HCT116 (cell line): ENCODE results near the gene ZNF888. TPM values are rescaled to one million over a fixed set of nuclear protein-coding genes. Genes with fewer than 3 reads are reported as not detected.

Experiments
- ATAC-seq: fragments of 200-7000 bp; cut with Tn5 transposase; 2 replicates; pipeline ENCODE4 v1.9.1; 2020; ENCODE audit warnings: mild to moderate bottlenecking, moderate library complexity
- BruUV-seq: library from RNA; stranded (reverse); fragments of 400-500 nt; replicated peaks from 2 replicates; lab custom pipeline; 2021; lab: Mats Ljungman, UMichigan
- CTCF ChIA-PET: fragments of 300-600 bp; sonication (Branson Sonifier 250); formaldehyde crosslinking; loops from one replicate; lab custom pipeline; 2021; ENCODE audit warnings: antibody characterized with exemption; lab: Charles Lee
- POLR2A ChIA-PET: fragments of 300-600, 350-600 bp; sonication (Branson Sonifier 250); formaldehyde crosslinking; loops from one replicate; lab custom pipeline; 2021; ENCODE audit warnings: antibody characterized with exemption; lab: Charles Lee
- RAD21 ChIA-PET, 2 experiments: fragments of 300-600 bp; sonication (Branson Sonifier 250); formaldehyde crosslinking; loops; one replicate each; lab custom pipeline; 2023; ENCODE audit warnings: low total read pairs in 2 of 2; ENCODE audit not compliant: uncharacterized antibody in 2 of 2, unreplicated experiment in 2 of 2, low non-redundant PET in 1 of 2; lab: Charles Lee
- DNase-seq: peaks from one replicate; pipeline ENCODE4 v3.0.0-alpha.2; 2010; ENCODE audit warnings: low read depth, low spot score
- H2AFZ ChIP-seq: fragments of 200-600 bp; shearing (Covaris generic), sonication (generic); 2 replicates; pipeline ENCODE4 v1.6.1; 2017; ENCODE audit warnings: low read depth, mixed run types, mixed read lengths, antibody characterized with exemption, low read length; ENCODE audit not compliant: poor library complexity, severe bottlenecking
- H3K27ac ChIP-seq: 2 replicates; pipeline ENCODE4 v1.5.1; 2012; ENCODE audit warnings: low read depth, low read length
- H3K27me3 ChIP-seq: fragments of 200-600 bp; sonication (generic); 2 replicates; pipeline ENCODE4 v1.6.1; 2016; ENCODE audit warnings: mixed run types, low read length, mixed read lengths; ENCODE audit not compliant: insufficient read depth
- H3K36me3 ChIP-seq, 2 experiments: fragments of 200-500 bp in 1 of 2; fragments of 200-600 bp in 1 of 2; sonication (Bioruptor generic) in 1 of 2; sonication (generic) in 1 of 2; 2 replicates each; pipeline versions ENCODE4 v1.5.1 to v1.6.1; 2014 to 2016; ENCODE audit warnings: low read length in 2 of 2, inconsistent platforms in 1 of 2, mixed read lengths in 1 of 2, mixed run types in 1 of 2; ENCODE audit not compliant: insufficient read depth in 2 of 2, control insufficient read depth in 1 of 2
- H3K4me1 ChIP-seq, 2 experiments: fragments of 200-600 bp in 1 of 2; sonication (generic) in 1 of 2; 2 replicates each; pipeline versions ENCODE4 v1.5.1 to v1.6.1; 2012 to 2017; ENCODE audit warnings: low read length in 2 of 2, inconsistent platforms in 1 of 2, mild to moderate bottlenecking in 1 of 2, mixed read lengths in 1 of 2, mixed run types in 1 of 2, moderate library complexity in 1 of 2; ENCODE audit not compliant: insufficient read depth in 2 of 2, control insufficient read depth in 1 of 2
- H3K4me2 ChIP-seq: fragments of 200-600 bp; sonication (generic); 2 replicates; pipeline ENCODE4 v1.6.1; 2017; ENCODE audit warnings: mixed run types, low read length, mixed read lengths
- H3K4me3 ChIP-seq, 2 experiments: fragments of 200-600 bp in 1 of 2; sonication (generic) in 1 of 2; replicated peaks in 1 of 2; 2 replicates each; pipeline ENCODE4 v1.5.1; 2011 to 2016; ENCODE audit warnings: low read length in 2 of 2, control low read depth in 1 of 2, low read depth in 1 of 2, mild to moderate bottlenecking in 1 of 2, mixed read lengths in 1 of 2, mixed run types in 1 of 2
- H3K79me2 ChIP-seq: fragments of 200-600 bp; sonication (generic); 2 replicates; pipeline ENCODE4 v1.6.1; 2017; ENCODE audit warnings: mild to moderate bottlenecking, mixed run types, low read length, moderate library complexity, mixed read lengths; ENCODE audit not compliant: insufficient read depth
- H3K9ac ChIP-seq: fragments of 200-600 bp; sonication (generic); 2 replicates; pipeline ENCODE4 v1.6.1; 2016; ENCODE audit warnings: low read length, mixed read lengths
- H3K9me2 ChIP-seq: fragments of 200-600 bp; sonication (generic), shearing (Covaris generic); 2 replicates; pipeline ENCODE4 v1.6.1; 2017; ENCODE audit warnings: mixed run types, mild to moderate bottlenecking, moderate library complexity; ENCODE audit not compliant: insufficient read depth
- H3K9me3 ChIP-seq, 2 experiments: fragments of 200-500 bp in 1 of 2; fragments of 200-600 bp in 1 of 2; sonication (Bioruptor generic) in 1 of 2; sonication (generic) in 1 of 2; 2 replicates each; pipeline ENCODE4 v1.6.1; 2014 to 2017; ENCODE audit warnings: low read length in 2 of 2, mixed read lengths in 2 of 2, inconsistent platforms in 1 of 2, low read depth in 1 of 2, mild to moderate bottlenecking in 1 of 2, mixed run types in 1 of 2, moderate library complexity in 1 of 2; ENCODE audit not compliant: control insufficient read depth in 1 of 2, insufficient read depth in 1 of 2
- H4K20me1 ChIP-seq: fragments of 200-600 bp; sonication (generic), shearing (Covaris generic); 2 replicates; pipeline ENCODE4 v1.6.1; 2017; ENCODE audit warnings: mixed run types, mild to moderate bottlenecking, moderate library complexity; ENCODE audit not compliant: insufficient read depth
- CBX3 ChIP-seq: IDR thresholded peaks from 2 replicates; pipeline ENCODE4 v1.6.1; 2012; ENCODE audit warnings: low read depth
- CEBPB ChIP-seq: IDR thresholded peaks from 2 replicates; pipeline ENCODE4 v1.6.1; 2012; ENCODE audit warnings: low read depth
- CTCF ChIP-seq, 3 experiments: fragments of 200-600 bp in 1 of 3; sonication (generic) in 1 of 3; IDR thresholded peaks in 2 of 3; conservative IDR thresholded peaks in 1 of 3; 2 replicates each; pipeline ENCODE4 v1.5.1; 2012 to 2017; ENCODE audit warnings: low read depth in 2 of 3, low read length in 2 of 3, antibody characterized with exemption in 1 of 3, borderline replicate concordance in 1 of 3, control low read depth in 1 of 3, mild to moderate bottlenecking in 1 of 3, mixed read lengths in 1 of 3, mixed run types in 1 of 3, moderate library complexity in 1 of 3; ENCODE audit not compliant: insufficient read depth in 1 of 3
- EGR1 ChIP-seq: IDR thresholded peaks from 2 replicates; pipeline ENCODE4 v1.6.1; 2012; ENCODE audit warnings: low read depth
- ELF1 ChIP-seq: IDR thresholded peaks from 2 replicates; pipeline ENCODE4 v1.6.1; 2012; ENCODE audit warnings: low read depth, borderline replicate concordance
- FOSL1 ChIP-seq: IDR thresholded peaks from 2 replicates; pipeline ENCODE4 v1.6.1; 2012; ENCODE audit warnings: low read depth
- POLR2AphosphoS5 ChIP-seq: IDR thresholded peaks from 2 replicates; pipeline ENCODE4 v1.6.1; 2011; ENCODE audit warnings: mild to moderate bottlenecking, low read depth, low read length, moderate library complexity
- SIN3A ChIP-seq: IDR thresholded peaks from 2 replicates; pipeline ENCODE4 v1.6.1; 2012; ENCODE audit warnings: low read depth
- SP1 ChIP-seq: IDR thresholded peaks from 2 replicates; pipeline ENCODE4 v1.6.1; 2012; ENCODE audit warnings: low read depth
- SRF ChIP-seq: IDR thresholded peaks from 2 replicates; pipeline ENCODE4 v1.6.1; 2012; ENCODE audit warnings: low read depth
- TCF7L2 ChIP-seq: IDR thresholded peaks from 2 replicates; pipeline ENCODE4 v1.7.0; 2011; ENCODE audit warnings: borderline replicate concordance, inconsistent platforms; ENCODE audit not compliant: insufficient read depth, insufficient read length; ENCODE audit errors: extremely low read depth
- ZBTB33 ChIP-seq: IDR thresholded peaks from 2 replicates; pipeline ENCODE4 v1.6.1; 2011; ENCODE audit warnings: mild to moderate bottlenecking, low read length, moderate library complexity; ENCODE audit not compliant: insufficient replicate concordance; ENCODE audit errors: extremely low read depth
- ZNF274 ChIP-seq: fragments of 200-500 bp; sonication (Bioruptor generic); IDR thresholded peaks from 2 replicates; pipeline ENCODE4 v1.6.1; 2014; ENCODE audit warnings: mild to moderate bottlenecking, low read depth, low read length, inconsistent platforms
- intact Hi-C: fragments of 100-400 bp; cut with micrococcal nuclease; formaldehyde crosslinking; loops from 2 replicates; pipeline ENCODE4 v1.10.0; 2022
- total RNA-seq: library from RNA; stranded (reverse); gene quantifications from one replicate; pipeline ENCODE4 v1.2.1, GENCODE V29; 2021; ENCODE audit not compliant: unreplicated experiment
- TF ChIP-seq, protein P1 (sequence below): IDR thresholded peaks from 2 replicates; pipeline ENCODE4 v1.6.1; 2012; ENCODE audit warnings: low read depth

The ZNF888 gene
- total RNA-seq, 1 experiment from 2014 or later, result 6.4 TPM

DNA sequence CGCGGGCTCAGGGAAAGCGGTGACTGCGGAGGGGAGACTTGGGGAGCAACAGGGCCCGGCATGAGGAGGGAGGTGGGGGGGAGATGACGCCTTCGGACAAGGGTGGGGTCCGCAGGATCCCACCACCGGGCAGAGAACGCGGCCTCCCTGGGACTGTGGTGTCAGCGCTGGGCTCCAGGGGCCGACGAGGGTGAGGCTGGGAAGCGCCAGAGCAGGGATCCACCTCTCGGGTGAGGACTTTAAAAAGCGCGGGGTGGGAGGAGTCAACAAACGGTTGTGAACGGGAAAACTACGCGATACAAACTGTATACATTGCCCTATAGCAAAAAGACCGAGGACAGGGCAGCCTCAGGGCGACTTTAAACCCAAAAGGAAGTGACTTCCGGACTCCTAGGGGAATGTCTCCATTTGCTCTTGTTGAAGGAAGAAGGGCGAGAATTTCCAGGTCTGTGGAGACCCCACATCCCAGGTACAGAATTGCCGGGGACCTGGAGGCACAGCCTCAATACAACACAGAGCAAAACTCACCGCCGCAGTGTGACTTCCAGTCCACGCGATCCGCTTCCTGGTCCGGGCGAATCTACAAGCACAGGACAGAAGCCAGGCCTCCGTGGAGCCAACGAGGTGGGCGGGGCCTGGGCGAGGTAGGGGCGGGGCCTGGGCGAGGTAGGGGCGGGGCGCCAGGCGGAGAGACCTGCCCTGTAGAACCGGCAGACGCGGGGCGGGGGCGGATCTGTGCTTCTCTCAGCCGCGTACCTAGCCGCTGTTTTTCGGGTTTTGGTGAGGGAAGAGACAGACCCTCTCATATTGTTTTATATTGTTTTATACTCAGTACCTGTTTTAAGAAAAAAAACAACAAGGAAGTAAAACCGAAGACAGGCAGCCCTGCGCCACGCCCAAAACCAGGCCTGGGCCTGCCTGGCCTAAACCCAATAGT lies at the start of gene ZNF888 (continued):
- TF ChIP-seq CTCF (IDR thresholded peaks at IDR 0.05 in 2 of 3, conservative IDR thresholded peaks at IDR 0.05 in 1 of 3; ENCODE audit: borderline replicate concordance in 1 of 3, insufficient read depth in 1 of 3, low read depth in 2 of 3, low read length in 2 of 3), result no peak
- peak; percentile 53 for TF ChIP-seq ELF1
- peak; percentile 43; the same call in 1 of the 2 replicates for TF ChIP-seq SP1
- no peak for TF ChIP-seq ZNF274

GRCh38 chr19:52967772-52968171 lies 44.5 kb upstream of the ZNF888 start:
- intact Hi-C loops, result no loop called here
- DNase-seq, result no peak
- no peak for ATAC-seq
- Histone ChIP-seq H3K27me3 (no peaks in the 10 kb centered on the region), H3K4me1 (peaks cover 4 to 6% of the 10 kb centered on the region in 2 experiments), H3K4me2 (no peak overlapping the region), H3K4me3 (no peak overlapping the region), H4K20me1 (no peaks in the 10 kb centered on the region), H3K9me2 (no peaks in the 10 kb centered on the region), H3K79me2 (no peaks in the 10 kb centered on the region), H3K9me3 (peaks cover 2 to 17% of the 10 kb centered on the region in 2 experiments; a peak in 2 of 4 replicates), H3K27ac (no peak overlapping the region), H3K36me3 (no peaks in the 10 kb centered on the region), H2AFZ (no peak overlapping the region), H3K9ac (no peak overlapping the region)
- ChIA-PET CTCF (no interaction called here), POLR2A (no interaction called here), RAD21 (no interaction called here)
- BruUV-seq, result no TSS peak
- TF ChIP-seq CBX3 (no peak), EGR1 (no peak), TCF7L2 (no peak), ELF1 (no peak), SIN3A (no peak), SRF (no peak), POLR2AphosphoS5 (no peak), ZNF274 (no peak), CEBPB (no peak), ZBTB33 (no peak), FOSL1 (no peak)
- TF ChIP-seq, protein P1, sequence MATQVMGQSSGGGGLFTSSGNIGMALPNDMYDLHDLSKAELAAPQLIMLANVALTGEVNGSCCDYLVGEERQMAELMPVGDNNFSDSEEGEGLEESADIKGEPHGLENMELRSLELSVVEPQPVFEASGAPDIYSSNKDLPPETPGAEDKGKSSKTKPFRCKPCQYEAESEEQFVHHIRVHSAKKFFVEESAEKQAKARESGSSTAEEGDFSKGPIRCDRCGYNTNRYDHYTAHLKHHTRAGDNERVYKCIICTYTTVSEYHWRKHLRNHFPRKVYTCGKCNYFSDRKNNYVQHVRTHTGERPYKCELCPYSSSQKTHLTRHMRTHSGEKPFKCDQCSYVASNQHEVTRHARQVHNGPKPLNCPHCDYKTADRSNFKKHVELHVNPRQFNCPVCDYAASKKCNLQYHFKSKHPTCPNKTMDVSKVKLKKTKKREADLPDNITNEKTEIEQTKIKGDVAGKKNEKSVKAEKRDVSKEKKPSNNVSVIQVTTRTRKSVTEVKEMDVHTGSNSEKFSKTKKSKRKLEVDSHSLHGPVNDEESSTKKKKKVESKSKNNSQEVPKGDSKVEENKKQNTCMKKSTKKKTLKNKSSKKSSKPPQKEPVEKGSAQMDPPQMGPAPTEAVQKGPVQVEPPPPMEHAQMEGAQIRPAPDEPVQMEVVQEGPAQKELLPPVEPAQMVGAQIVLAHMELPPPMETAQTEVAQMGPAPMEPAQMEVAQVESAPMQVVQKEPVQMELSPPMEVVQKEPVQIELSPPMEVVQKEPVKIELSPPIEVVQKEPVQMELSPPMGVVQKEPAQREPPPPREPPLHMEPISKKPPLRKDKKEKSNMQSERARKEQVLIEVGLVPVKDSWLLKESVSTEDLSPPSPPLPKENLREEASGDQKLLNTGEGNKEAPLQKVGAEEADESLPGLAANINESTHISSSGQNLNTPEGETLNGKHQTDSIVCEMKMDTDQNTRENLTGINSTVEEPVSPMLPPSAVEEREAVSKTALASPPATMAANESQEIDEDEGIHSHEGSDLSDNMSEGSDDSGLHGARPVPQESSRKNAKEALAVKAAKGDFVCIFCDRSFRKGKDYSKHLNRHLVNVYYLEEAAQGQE, result no peak
